GM12878 (cell line): ENCODE results near the gene STX8. TPM values are rescaled to one million over a fixed set of nuclear protein-coding genes. Genes with fewer than 3 reads are reported as not detected.

Experiments
- ATAC-seq: fragments of 200-7000 bp; cut with Tn5 transposase; 3 replicates; pipeline ENCODE4 v1.9.1; 2020; ENCODE audit warnings: mild to moderate bottlenecking, moderate library complexity
- BruUV-seq: library from RNA; stranded (reverse); fragments of 400-500 nt; replicated peaks from 2 replicates; lab custom pipeline; 2021; lab: Mats Ljungman, UMichigan
- CTCF ChIA-PET: fragments of 300-600 bp; sonication (Branson Sonifier 250); formaldehyde crosslinking; extraction: SDS; loops from one replicate; lab custom pipeline; 2021; ENCODE audit warnings: inconsistent platforms; lab: Yijun Ruan, JAX
- POLR2A ChIA-PET: fragments of 350-600 bp; formaldehyde crosslinking; extraction: SDS; loops from one replicate; lab custom pipeline; 2021; ENCODE audit warnings: inconsistent platforms; lab: Charles Lee
- RAD21 ChIA-PET: fragments of 300-600 bp; sonication (Branson Sonifier 250); formaldehyde crosslinking; loops from one replicate; lab custom pipeline; 2023; ENCODE audit warnings: antibody characterized with exemption; ENCODE audit not compliant: unreplicated experiment; lab: Charles Lee
- SMC1A ChIA-PET: fragments of 300-600 bp; sonication (Branson Sonifier 250); formaldehyde crosslinking; loops from one replicate; lab custom pipeline; 2023; ENCODE audit not compliant: unreplicated experiment, uncharacterized antibody; lab: Charles Lee
- DNase-seq: peaks from one replicate; pipeline ENCODE4 v3.0.0-alpha.2; 2011; ENCODE audit warnings: low read depth, low spot score
- FAIRE-seq: peaks from 3 replicates; lab custom pipeline; 2011; peaks lifted over from hg19 to GRCh38; lab: Jason Lieb, UNC
- H2AFZ ChIP-seq: 2 replicates; pipeline ENCODE4 v1.6.0; 2011; ENCODE audit warnings: low read depth, low read length, control low read depth; ENCODE audit not compliant: control insufficient read depth
- H3K27ac ChIP-seq: 2 replicates; pipeline ENCODE4 v1.5.1; 2011; ENCODE audit warnings: control low read depth; ENCODE audit not compliant: control insufficient read depth, insufficient read depth
- H3K27me3 ChIP-seq, 2 experiments: replicated peaks in 1 of 2; 2 replicates each; pipeline versions ENCODE4 v1.6.0 to v1.6.1; 2011; ENCODE audit warnings: low read length in 1 of 2; ENCODE audit not compliant: control insufficient read depth in 2 of 2, insufficient read depth in 2 of 2
- H3K36me3 ChIP-seq, 2 experiments: 2 replicates each; pipeline ENCODE4 v1.5.1; 2011; ENCODE audit warnings: low read length in 1 of 2; ENCODE audit not compliant: control insufficient read depth in 2 of 2, insufficient read depth in 2 of 2
- H3K4me1 ChIP-seq: 2 replicates; pipeline ENCODE4 v1.6.1; 2011; ENCODE audit warnings: mild to moderate bottlenecking, low read length, moderate library complexity, mixed read lengths; ENCODE audit not compliant: control insufficient read depth, insufficient read depth
- H3K4me2 ChIP-seq: 2 replicates; pipeline ENCODE4 v1.6.0; 2011; ENCODE audit warnings: control low read depth; ENCODE audit not compliant: control insufficient read depth, insufficient read depth
- H3K4me3 ChIP-seq: fragments of 200-600 bp; sonication (generic); 2 replicates; pipeline ENCODE4 v1.5.1; 2016
- H3K79me2 ChIP-seq: 2 replicates; pipeline ENCODE4 v1.6.0; 2011; ENCODE audit warnings: low read length; ENCODE audit not compliant: control insufficient read depth, insufficient read depth
- H3K9ac ChIP-seq: 2 replicates; pipeline ENCODE4 v1.8.0; 2011; ENCODE audit warnings: low read length, control low read depth, mixed read lengths; ENCODE audit not compliant: control insufficient read depth, insufficient read depth
- H3K9me3 ChIP-seq: replicated peaks from 3 replicates; pipeline ENCODE4 v1.5.1; 2011; ENCODE audit warnings: mild to moderate bottlenecking, low read length; ENCODE audit not compliant: control insufficient read depth, insufficient read depth
- H4K20me1 ChIP-seq: 2 replicates; pipeline ENCODE4 v1.6.0; 2011; ENCODE audit not compliant: control insufficient read depth, insufficient read depth
- ATF7 ChIP-seq: fragments of 450-650 bp; IDR thresholded peaks from 2 replicates; pipeline ENCODE4 v1.6.1; 2016; ENCODE audit warnings: low read depth, mild to moderate bottlenecking
- CBFB ChIP-seq: IDR thresholded peaks from 2 replicates; pipeline ENCODE4 v1.6.1; 2016; ENCODE audit warnings: antibody characterized with exemption, low read depth
- CBX3 ChIP-seq: fragments of 200-600 bp; sonication (generic); IDR thresholded peaks from 2 replicates; pipeline ENCODE4 v1.6.1; 2016; ENCODE audit warnings: low read depth, borderline replicate concordance
- HDGF ChIP-seq: fragments of 450-650 bp; IDR thresholded peaks from 2 replicates; pipeline ENCODE4 v1.6.1; 2016; ENCODE audit warnings: antibody characterized with exemption
- MTA2 ChIP-seq: fragments of 450-650 bp; IDR thresholded peaks from 2 replicates; pipeline ENCODE4 v1.6.1; 2016; ENCODE audit warnings: low read depth, mild to moderate bottlenecking, moderate library complexity
- NFIC ChIP-seq: IDR thresholded peaks from 2 replicates; pipeline ENCODE4 v1.6.1; 2012; ENCODE audit warnings: low read depth, mild to moderate bottlenecking, inconsistent platforms, low read length, moderate library complexity
- NR2C1 ChIP-seq: fragments of 450-650 bp; IDR thresholded peaks from 2 replicates; pipeline ENCODE4 v1.6.1; 2017; ENCODE audit warnings: antibody characterized with exemption, mild to moderate bottlenecking, moderate library complexity
- SIN3A ChIP-seq: IDR thresholded peaks from 2 replicates; pipeline ENCODE4 v1.6.1; 2012; ENCODE audit warnings: low read depth, low read length, improper control_type of control experiment
- STAT3 ChIP-seq: IDR thresholded peaks from 2 replicates; pipeline ENCODE4 v1.6.1; 2011; ENCODE audit warnings: low read depth, low read length, improper control_type of control experiment
- TARDBP ChIP-seq: IDR thresholded peaks from 2 replicates; pipeline ENCODE4 v1.6.1; 2016; ENCODE audit warnings: borderline replicate concordance
- TCF12 ChIP-seq: IDR thresholded peaks from 2 replicates; pipeline ENCODE4 v1.6.1; 2011; ENCODE audit warnings: low read depth, mild to moderate bottlenecking, low read length
- YY1 ChIP-seq: IDR thresholded peaks from 2 replicates; pipeline ENCODE4 v1.6.1; 2011; ENCODE audit warnings: low read depth, mild to moderate bottlenecking, low read length
- ZNF24 ChIP-seq: fragments of 450-650 bp; IDR thresholded peaks from 2 replicates; pipeline ENCODE4 v1.6.1; 2017; ENCODE audit warnings: antibody characterized with exemption, mild to moderate bottlenecking
- WGBS: methylation state at CpG from one replicate; pipeline ENCODE4 v1.1.6; 2016; ENCODE audit warnings: low lambda C conversion rate; ENCODE audit not compliant: insufficient replicate concordance, insufficient coverage; ENCODE audit errors: missing lambda C conversion rate; 5-methylcytosine and 5-hydroxymethylcytosine counted together
- in situ Hi-C: fragments of 300-500 bp; cut with MboI; formaldehyde crosslinking; loops from 9 replicates; pipeline ENCODE4 v1.14.3; 2018; ENCODE audit warnings: mixed read lengths
- intact Hi-C: fragments of 100-400 bp; cut with micrococcal nuclease; formaldehyde crosslinking; loops from one replicate; pipeline ENCODE4 v1.14.2; 2022; ENCODE audit not compliant: unreplicated experiment
- polyA plus RNA-seq, 11 experiments: library from polyadenylated mRNA; depleted of rRNA in 4 of 11; unstranded in 6 of 11; stranded (reverse) in 5 of 11; fragments of >200 nt; fragmentation: Nextera tagmentation in 4 of 11; fragmentation: Illumina TruSeq in 1 of 11; extraction: Ambion mirVana in 4 of 11; extraction: Trizol in 1 of 11; gene quantifications; 1 replicate in 1 of 11; 2 replicates in 10 of 11; pipeline versions ENCODE4 v1.2.1 to v1.2.3, GENCODE V29; 2011 to 2016; ENCODE audit warnings: inconsistent platforms in 2 of 11, missing spikeins in 2 of 11, low read depth in 1 of 11
- total RNA-seq, 4 experiments: library from RNA; depleted of rRNA in 3 of 4; stranded (reverse); fragments of >200 nt in 3 of 4; fragmentation: Illumina TruSeq in 1 of 4; extraction: Trizol in 1 of 4; gene quantifications; 2 replicates each; pipeline versions ENCODE4 v1.2.1 to v1.2.3, GENCODE V29; 2013 to 2021
- TF ChIP-seq, protein P1 (sequence below): fragments of 450-650 bp; IDR thresholded peaks from 2 replicates; pipeline ENCODE4 v1.6.1; 2018; ENCODE audit warnings: borderline replicate concordance, mild to moderate bottlenecking; ENCODE audit not compliant: partially characterized antibody
- TF ChIP-seq, protein P2 (sequence below): fragments of 450-650 bp; formaldehyde crosslinking; IDR thresholded peaks from 2 replicates; pipeline ENCODE4 v1.4.0; 2020; ENCODE audit warnings: mild to moderate bottlenecking, moderate library complexity

Gene STX8
- total and polyA plus RNA-seq, 10 of the 15 experiments (the other 5 are each of a cell fraction or from before 2014, with no cell fraction given) = 47.9 to 151 (median 72.9) TPM

DNA sequence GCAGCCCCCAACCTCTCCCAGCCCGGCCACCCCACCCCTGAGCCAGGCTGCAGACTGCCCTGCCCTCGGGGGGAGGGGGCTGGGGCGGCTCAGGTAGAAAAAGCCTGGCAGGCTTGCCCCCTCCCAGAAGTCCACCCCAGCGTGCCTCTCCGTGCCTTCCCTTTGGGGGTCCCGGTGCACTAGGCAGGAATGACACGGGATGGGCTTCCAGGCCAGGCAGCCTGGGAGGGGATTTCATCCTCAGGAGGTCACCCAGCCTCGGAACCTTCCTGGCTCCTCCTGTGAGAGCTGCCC, 369.3 kb downstream of the STX8 start (continued):
- TF ChIP-seq, protein P1, sequence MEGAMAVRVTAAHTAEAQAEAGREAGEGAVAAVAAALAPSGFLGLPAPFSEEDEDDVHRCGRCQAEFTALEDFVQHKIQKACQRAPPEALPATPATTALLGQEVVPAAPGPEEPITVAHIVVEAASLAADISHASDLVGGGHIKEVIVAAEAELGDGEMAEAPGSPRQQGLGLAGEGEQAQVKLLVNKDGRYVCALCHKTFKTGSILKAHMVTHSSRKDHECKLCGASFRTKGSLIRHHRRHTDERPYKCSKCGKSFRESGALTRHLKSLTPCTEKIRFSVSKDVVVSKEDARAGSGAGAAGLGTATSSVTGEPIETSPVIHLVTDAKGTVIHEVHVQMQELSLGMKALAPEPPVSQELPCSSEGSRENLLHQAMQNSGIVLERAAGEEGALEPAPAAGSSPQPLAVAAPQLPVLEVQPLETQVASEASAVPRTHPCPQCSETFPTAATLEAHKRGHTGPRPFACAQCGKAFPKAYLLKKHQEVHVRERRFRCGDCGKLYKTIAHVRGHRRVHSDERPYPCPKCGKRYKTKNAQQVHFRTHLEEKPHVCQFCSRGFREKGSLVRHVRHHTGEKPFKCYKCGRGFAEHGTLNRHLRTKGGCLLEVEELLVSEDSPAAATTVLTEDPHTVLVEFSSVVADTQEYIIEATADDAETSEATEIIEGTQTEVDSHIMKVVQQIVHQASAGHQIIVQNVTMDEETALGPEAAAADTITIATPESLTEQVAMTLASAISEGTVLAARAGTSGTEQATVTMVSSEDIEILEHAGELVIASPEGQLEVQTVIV = no peak
- TF ChIP-seq CBFB = no peak

DNA sequence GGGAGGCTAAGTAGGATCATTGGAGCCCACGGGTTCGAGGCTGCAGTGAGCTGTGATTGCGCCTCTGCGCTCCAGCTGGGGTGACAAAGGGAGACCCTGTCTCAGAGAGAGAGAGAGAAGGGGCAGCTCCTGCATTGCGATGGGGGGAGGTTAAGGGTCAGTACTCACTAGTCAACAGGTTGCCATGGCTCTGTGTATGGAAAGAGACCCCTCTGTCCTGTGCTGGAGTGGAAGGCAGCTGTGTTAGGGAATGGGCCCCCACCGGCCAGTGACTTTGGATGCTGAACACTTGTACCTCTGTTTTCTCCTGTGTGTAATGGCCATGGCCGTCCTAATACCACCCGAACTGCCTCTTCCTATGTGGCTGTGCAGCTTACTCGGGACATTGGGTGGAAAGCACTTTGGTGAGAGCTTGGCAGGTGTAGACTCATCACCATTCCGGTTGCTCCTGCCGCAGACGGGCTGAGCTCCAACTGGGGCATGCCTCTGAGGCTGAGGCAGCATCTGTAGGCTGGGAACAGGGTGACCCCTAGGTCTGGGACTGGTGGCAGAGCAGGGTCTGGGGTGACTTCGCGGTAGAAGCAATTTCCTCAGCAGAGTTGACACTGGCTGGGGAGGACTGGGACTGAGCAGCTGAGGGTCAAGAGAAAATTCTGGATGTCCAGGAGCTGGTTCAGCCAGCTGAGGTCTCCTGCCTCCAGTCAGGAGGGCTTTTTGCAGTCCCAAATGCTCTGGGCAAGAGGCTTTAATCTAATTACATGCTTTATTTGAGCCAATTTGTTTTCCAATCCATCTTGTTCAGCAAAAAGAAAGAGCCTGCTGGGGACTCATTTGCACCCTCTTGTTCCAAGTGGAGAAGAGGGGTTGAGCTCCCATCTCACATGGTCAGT, 369.9 kb downstream of the STX8 start:
- in situ Hi-C loops (no loop called here), intact Hi-C loops (no loop called here)
- Histone ChIP-seq H3K4me1 (peaks cover 14% of the 10 kb centered on the region), H3K27me3 (no peaks in the 10 kb centered on the region; a peak in 1 of 4 replicates), H3K36me3 (no peaks in the 10 kb centered on the region), H3K4me3 (no peak overlapping the region), H3K9me3 (no peaks in the 10 kb centered on the region; the same call in 2 of the 3 replicates), H3K9ac (no peak overlapping the region), H3K4me2 (no peak overlapping the region), H3K27ac (no peak overlapping the region), H3K79me2 (no peaks in the 10 kb centered on the region), H2AFZ (no peak overlapping the region), H4K20me1 (no peaks in the 10 kb centered on the region)
- FAIRE-seq = no peak
- ChIA-PET CTCF (interaction anchor here (0.7 to 0.8 kb wide), 2 partner anchors 9 to 10 kb away, joined by 3 to 4 read pairs; no protein-coding TSS in a partner anchor), POLR2A (interaction anchor here (1.2 kb wide), 1 partner anchor 14 kb away, joined by 3 read pairs; no protein-coding TSS in a partner anchor), RAD21 (no interaction called here), SMC1A (interaction anchor here (0.7 to 1.0 kb wide), 3 partner anchors 12 to 85 kb away, joined by 3 read pairs; no protein-coding TSS in a partner anchor)
- no peak for ATAC-seq
- no peak for DNase-seq
- 60% methylated on average over 14 of the region's 14 CpGs for WGBS
- BruUV-seq = no TSS peak
- TF ChIP-seq ZNF24 (no peak), NFIC (no peak), YY1 (no peak), SIN3A (no peak), HDGF (no peak), STAT3 (no peak), TARDBP (no peak), MTA2 (no peak), CBFB (no peak), ATF7 (no peak), CBX3 (no peak), NR2C1 (no peak), TCF12 (no peak)
- TF ChIP-seq, protein P2, sequence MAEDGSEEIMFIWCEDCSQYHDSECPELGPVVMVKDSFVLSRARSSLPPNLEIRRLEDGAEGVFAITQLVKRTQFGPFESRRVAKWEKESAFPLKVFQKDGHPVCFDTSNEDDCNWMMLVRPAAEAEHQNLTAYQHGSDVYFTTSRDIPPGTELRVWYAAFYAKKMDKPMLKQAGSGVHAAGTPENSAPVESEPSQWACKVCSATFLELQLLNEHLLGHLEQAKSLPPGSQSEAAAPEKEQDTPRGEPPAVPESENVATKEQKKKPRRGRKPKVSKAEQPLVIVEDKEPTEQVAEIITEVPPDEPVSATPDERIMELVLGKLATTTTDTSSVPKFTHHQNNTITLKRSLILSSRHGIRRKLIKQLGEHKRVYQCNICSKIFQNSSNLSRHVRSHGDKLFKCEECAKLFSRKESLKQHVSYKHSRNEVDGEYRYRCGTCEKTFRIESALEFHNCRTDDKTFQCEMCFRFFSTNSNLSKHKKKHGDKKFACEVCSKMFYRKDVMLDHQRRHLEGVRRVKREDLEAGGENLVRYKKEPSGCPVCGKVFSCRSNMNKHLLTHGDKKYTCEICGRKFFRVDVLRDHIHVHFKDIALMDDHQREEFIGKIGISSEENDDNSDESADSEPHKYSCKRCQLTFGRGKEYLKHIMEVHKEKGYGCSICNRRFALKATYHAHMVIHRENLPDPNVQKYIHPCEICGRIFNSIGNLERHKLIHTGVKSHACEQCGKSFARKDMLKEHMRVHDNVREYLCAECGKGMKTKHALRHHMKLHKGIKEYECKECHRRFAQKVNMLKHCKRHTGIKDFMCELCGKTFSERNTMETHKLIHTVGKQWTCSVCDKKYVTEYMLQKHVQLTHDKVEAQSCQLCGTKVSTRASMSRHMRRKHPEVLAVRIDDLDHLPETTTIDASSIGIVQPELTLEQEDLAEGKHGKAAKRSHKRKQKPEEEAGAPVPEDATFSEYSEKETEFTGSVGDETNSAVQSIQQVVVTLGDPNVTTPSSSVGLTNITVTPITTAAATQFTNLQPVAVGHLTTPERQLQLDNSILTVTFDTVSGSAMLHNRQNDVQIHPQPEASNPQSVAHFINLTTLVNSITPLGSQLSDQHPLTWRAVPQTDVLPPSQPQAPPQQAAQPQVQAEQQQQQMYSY = no peak
